Gastrocnemius medialis (tissue), 4 donors: Measurements from ENCODE around the gene CACNA1B. TPM values are rescaled to one million over a fixed set of nuclear protein-coding genes. Genes with fewer than 3 reads are reported as not detected.

Experiments used
- ATAC-seq, 2 donors: fragments of 150-250 bp; one replicate each; pipeline ENCODE4 v1.9.1; 2016
- DNase-seq, 2 donors: peaks; one replicate each; pipeline ENCODE4 v3.0.0-alpha.2; 2019
- H3K27ac ChIP-seq, 4 donors: fragments of 200-600 bp; sonication (generic); 1 replicate in 1 of 4; 2 replicates in 3 of 4; pipeline ENCODE4 v1.5.1; 2016 to 2018; ENCODE audit warnings: mild to moderate bottlenecking in 2 of 4, moderate library complexity in 1 of 4
- H3K27me3 ChIP-seq, 3 donors: fragments of 200-600 bp; sonication (generic) in 2 of 3; 1 replicate in 1 of 3; 2 replicates in 2 of 3; pipeline versions ENCODE4 v1.5.1 to v1.6.0; 2016 to 2019; ENCODE audit warnings: mild to moderate bottlenecking in 1 of 3, moderate library complexity in 1 of 3
- H3K36me3 ChIP-seq, 2 donors: fragments of 200-600 bp; sonication (generic) in 1 of 2; one replicate each; pipeline ENCODE4 v1.5.1; 2017 to 2018
- H3K4me1 ChIP-seq, 2 donors: fragments of 200-600 bp; sonication (generic) in 1 of 2; one replicate each; pipeline ENCODE4 v1.5.1; 2016 to 2017; ENCODE audit warnings: mild to moderate bottlenecking in 2 of 2
- H3K4me3 ChIP-seq, 4 donors: fragments of 200-600 bp; sonication (generic) in 3 of 4; 1 replicate in 1 of 4; 2 replicates in 3 of 4; pipeline ENCODE4 v1.5.1; 2016 to 2019; ENCODE audit warnings: mild to moderate bottlenecking in 2 of 4
- H3K9me3 ChIP-seq, 3 donors: fragments of 200-600 bp; sonication (generic) in 2 of 3; 1 replicate in 1 of 3; 2 replicates in 2 of 3; pipeline ENCODE4 v1.5.1; 2016 to 2019
- POLR2A ChIP-seq, 2 donors: fragments of 450-650 bp; IDR thresholded peaks; one replicate each; pipeline ENCODE4 v1.6.1; 2017; ENCODE audit warnings: antibody characterized with exemption in 2 of 2, mild to moderate bottlenecking in 2 of 2, moderate library complexity in 2 of 2
- in situ Hi-C, 4 donors: fragments of 200-750 bp; cut with MboI; loops; one replicate each; pipeline versions ENCODE4 v1.15.0 to v1.8.0; 2017; ENCODE audit warnings: low sequenced_read_pairs in 4 of 4
- intact Hi-C: fragments of 100-400 bp; cut with DNase I; formaldehyde crosslinking; loops from one replicate; pipeline ENCODE4 v1.15.1; 2023; ENCODE audit warnings: low total_unique reads
- total RNA-seq, 4 donors: library from RNA; depleted of rRNA; stranded (reverse); fragments of >200 nt; gene quantifications; one replicate each; pipeline versions ENCODE4 v1.1.0 to v1.2.3, GENCODE V29; 2016
- TF ChIP-seq, protein P1 (sequence below), 5 experiments: fragments of 450-650 bp in 3 of 5; fragments of 200-600 bp in 2 of 5; sonication (generic) in 2 of 5; IDR thresholded peaks in 4 of 5; conservative IDR thresholded peaks in 1 of 5; 1 replicate in 4 of 5; 2 replicates in 1 of 5; pipeline ENCODE4 v1.5.1; 2016 to 2019; ENCODE audit warnings: antibody characterized with exemption in 5 of 5, mild to moderate bottlenecking in 3 of 5, moderate library complexity in 3 of 5

The CACNA1B gene
- total RNA-seq, 4 donors from 2014 or later: 0.07 TPM; not detected in 3

- Histone ChIP-seq H3K27ac (no peak overlapping the region), H3K9me3 (no peaks in the 10 kb centered on the region), H3K27me3 (no peaks in the 10 kb centered on the region), H3K4me1 (no peaks in the 10 kb centered on the region), H3K4me3 (no peak overlapping the region), H3K36me3 (no peaks in the 10 kb centered on the region)
- DNase-seq: no peak
- no peak for ATAC-seq
- in situ Hi-C loops: no loop called here
- TF ChIP-seq, protein P1, sequence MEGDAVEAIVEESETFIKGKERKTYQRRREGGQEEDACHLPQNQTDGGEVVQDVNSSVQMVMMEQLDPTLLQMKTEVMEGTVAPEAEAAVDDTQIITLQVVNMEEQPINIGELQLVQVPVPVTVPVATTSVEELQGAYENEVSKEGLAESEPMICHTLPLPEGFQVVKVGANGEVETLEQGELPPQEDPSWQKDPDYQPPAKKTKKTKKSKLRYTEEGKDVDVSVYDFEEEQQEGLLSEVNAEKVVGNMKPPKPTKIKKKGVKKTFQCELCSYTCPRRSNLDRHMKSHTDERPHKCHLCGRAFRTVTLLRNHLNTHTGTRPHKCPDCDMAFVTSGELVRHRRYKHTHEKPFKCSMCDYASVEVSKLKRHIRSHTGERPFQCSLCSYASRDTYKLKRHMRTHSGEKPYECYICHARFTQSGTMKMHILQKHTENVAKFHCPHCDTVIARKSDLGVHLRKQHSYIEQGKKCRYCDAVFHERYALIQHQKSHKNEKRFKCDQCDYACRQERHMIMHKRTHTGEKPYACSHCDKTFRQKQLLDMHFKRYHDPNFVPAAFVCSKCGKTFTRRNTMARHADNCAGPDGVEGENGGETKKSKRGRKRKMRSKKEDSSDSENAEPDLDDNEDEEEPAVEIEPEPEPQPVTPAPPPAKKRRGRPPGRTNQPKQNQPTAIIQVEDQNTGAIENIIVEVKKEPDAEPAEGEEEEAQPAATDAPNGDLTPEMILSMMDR (IDR thresholded peaks at IDR 0.05 in 4 of 5, conservative IDR thresholded peaks at IDR 0.05 in 1 of 5): no peak
- TF ChIP-seq POLR2A (IDR thresholded peaks at IDR 0.05): no peak
- intact Hi-C loops: no loop called here
These were observed 218.9 kb downstream of the CACNA1B start for GRCh38 chr9:138096519-138096845.

DNA sequence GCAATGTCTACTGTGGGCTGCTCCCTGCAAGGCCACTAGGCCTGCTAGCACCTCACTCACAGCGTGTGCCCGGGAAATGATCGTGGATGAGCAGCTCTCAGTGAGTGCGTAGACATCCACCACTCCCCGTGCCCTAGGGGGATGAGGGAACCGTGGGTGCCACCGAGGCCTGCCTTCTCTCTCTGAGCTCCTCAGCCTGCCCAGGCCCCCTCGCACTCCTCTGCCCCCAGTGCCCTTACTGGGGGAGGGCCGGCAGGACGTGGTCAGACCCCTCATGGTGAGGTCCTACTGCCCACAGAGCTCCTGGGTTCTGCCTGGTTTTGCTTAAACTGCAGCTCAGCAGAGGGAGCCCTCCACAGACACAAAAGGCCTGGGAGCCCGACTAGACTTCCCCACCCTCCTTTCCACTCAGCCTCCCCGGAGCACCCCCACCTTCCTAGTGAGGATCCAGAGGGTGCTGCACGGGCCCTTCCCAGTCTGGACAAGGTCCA lies 220.0 kb downstream of the CACNA1B start:
- in situ Hi-C loops: no loop called here
- Histone ChIP-seq H3K4me3 (no peak overlapping the region), H3K9me3 (no peaks in the 10 kb centered on the region), H3K27ac (no peak overlapping the region), H3K4me1 (no peaks in the 10 kb centered on the region), H3K36me3 (no peaks in the 10 kb centered on the region), H3K27me3 (no peaks in the 10 kb centered on the region)
- intact Hi-C loops: no loop called here
- TF ChIP-seq, protein P1 (IDR thresholded peaks at IDR 0.05 in 4 of 5, conservative IDR thresholded peaks at IDR 0.05 in 1 of 5): no peak
- TF ChIP-seq POLR2A (IDR thresholded peaks at IDR 0.05): no peak
- ATAC-seq (no peak), DNase-seq (no peak)

- Histone ChIP-seq H3K36me3 (no peaks in the 10 kb centered on the region), H3K4me3 (no peak overlapping the region), H3K4me1 (no peaks in the 10 kb centered on the region), H3K27me3 (no peaks in the 10 kb centered on the region), H3K9me3 (no peaks in the 10 kb centered on the region), H3K27ac (no peak overlapping the region)
- DNase-seq: peak in 1 of 2 donors; percentile 2
- intact Hi-C loops: no loop called here
- in situ Hi-C loops: no loop called here
- no peak for ATAC-seq
- TF ChIP-seq, protein P1 (IDR thresholded peaks at IDR 0.05 in 4 of 5, conservative IDR thresholded peaks at IDR 0.05 in 1 of 5): no peak
- TF ChIP-seq POLR2A (IDR thresholded peaks at IDR 0.05): no peak
These were observed 220.7 kb downstream of the CACNA1B start for GRCh38 chr9:138098116-138098907.

- in situ Hi-C loops (no loop called here), intact Hi-C loops (no loop called here)
- DNase-seq: peak in 1 of 2 donors; percentile 2
- H3K36me3 ChIP-seq: no peaks in the 10 kb centered on the region
- no peak overlapping the region for H3K27ac ChIP-seq
- H3K27me3 ChIP-seq: no peaks in the 10 kb centered on the region
- TF ChIP-seq, protein P1 (IDR thresholded peaks at IDR 0.05 in 4 of 5, conservative IDR thresholded peaks at IDR 0.05 in 1 of 5): no peak
- no peak for TF ChIP-seq POLR2A (IDR thresholded peaks at IDR 0.05)
- no peak for ATAC-seq
- H3K4me3 ChIP-seq: no peak overlapping the region
- H3K9me3 ChIP-seq: no peaks in the 10 kb centered on the region
- H3K4me1 ChIP-seq: no peaks in the 10 kb centered on the region
These were observed 221.6 kb downstream of the CACNA1B start for GRCh38 chr9:138098908-138099791.
